CD14-positive monocyte (primary cell): ENCODE measurements around the gene SMARCD1. TPM values are rescaled to one million over a fixed set of nuclear protein-coding genes. Genes with fewer than 3 reads are reported as not detected.
A peak's percentile ranks its signal among the peaks of the same experiment; 100 is the strongest.

Experiments used
- DNase-seq, 3 donors: peaks; one replicate each; pipeline ENCODE4 v3.0.0-alpha.2; 2011 to 2022
- H2AFZ ChIP-seq: 2 replicates; pipeline ENCODE4 v1.6.0; 2012; ENCODE audit warnings: mild to moderate bottlenecking, low read depth, low read length, inconsistent platforms; ENCODE audit not compliant: insufficient read depth, poor library complexity, severe bottlenecking
- H3K27ac ChIP-seq, 2 donors: 1 replicate in 1 of 2; 2 replicates in 1 of 2; pipeline ENCODE4 v1.5.1; 2012 to 2013; ENCODE audit warnings: low read length in 2 of 2, control low read depth in 1 of 2, inconsistent platforms in 1 of 2, low read depth in 1 of 2, mild to moderate bottlenecking in 1 of 2
- H3K27me3 ChIP-seq, 2 donors: one replicate each; pipeline versions ENCODE4 v1.6.0 to v1.6.1; 2011 to 2013; ENCODE audit warnings: low read length in 2 of 2; ENCODE audit not compliant: control insufficient read depth in 2 of 2, insufficient read depth in 2 of 2
- H3K36me3 ChIP-seq, 2 donors: replicated peaks in 1 of 2; 1 replicate in 1 of 2; 2 replicates in 1 of 2; pipeline versions ENCODE4 v1.5.1 to v1.6.1; 2012 to 2013; ENCODE audit warnings: low read length in 2 of 2, control low read depth in 1 of 2, inconsistent platforms in 1 of 2, mild to moderate bottlenecking in 1 of 2; ENCODE audit not compliant: insufficient read depth in 2 of 2, control insufficient read depth in 1 of 2
- H3K4me1 ChIP-seq, 2 donors: 1 replicate in 1 of 2; 2 replicates in 1 of 2; pipeline versions ENCODE4 v1.5.1 to v1.6.1; 2012 to 2013; ENCODE audit warnings: low read length in 2 of 2, control low read depth in 1 of 2, inconsistent platforms in 1 of 2, mild to moderate bottlenecking in 1 of 2, moderate library complexity in 1 of 2; ENCODE audit not compliant: insufficient read depth in 2 of 2, control insufficient read depth in 1 of 2
- H3K4me2 ChIP-seq: replicated peaks from 2 replicates; pipeline ENCODE3; 2012; ENCODE audit warnings: low read length, moderate library complexity, mild to moderate bottlenecking; ENCODE audit not compliant: poor library complexity, severe bottlenecking; ENCODE audit errors: extremely low read depth
- H3K4me3 ChIP-seq, 3 experiments: fragments of 200-600 bp in 1 of 3; sonication (generic) in 1 of 3; replicated peaks in 1 of 3; 1 replicate in 2 of 3; 2 replicates in 1 of 3; pipeline ENCODE4 v1.5.1; 2011 to 2013; ENCODE audit warnings: low read length in 3 of 3, mild to moderate bottlenecking in 3 of 3, control low read depth in 2 of 3, low read depth in 2 of 3, inconsistent platforms in 1 of 3, moderate library complexity in 1 of 3
- H3K79me2 ChIP-seq: 2 replicates; pipeline ENCODE4 v1.6.0; 2012; ENCODE audit warnings: mild to moderate bottlenecking, control low read depth, inconsistent platforms, low read length, moderate library complexity; ENCODE audit not compliant: insufficient read depth
- H3K9ac ChIP-seq: 2 replicates; pipeline ENCODE4 v1.6.0; 2017; ENCODE audit warnings: low read length, mild to moderate bottlenecking; ENCODE audit not compliant: insufficient read depth, poor library complexity, severe bottlenecking
- H3K9me3 ChIP-seq, 2 donors: replicated peaks in 1 of 2; 1 replicate in 1 of 2; 2 replicates in 1 of 2; pipeline versions ENCODE4 v1.5.1 to v1.6.1; 2012 to 2013; ENCODE audit warnings: low read length in 2 of 2, control low read depth in 1 of 2; ENCODE audit not compliant: control insufficient read depth in 1 of 2, insufficient read depth in 1 of 2
- H4K20me1 ChIP-seq: 2 replicates; pipeline ENCODE4 v1.6.0; 2012; ENCODE audit warnings: mild to moderate bottlenecking, low read length, control low read depth, moderate library complexity; ENCODE audit not compliant: insufficient read depth
- H3K27ac Mint-ChIP-seq, 7 donors: one replicate each; pipeline ENCODE4 v1.8.0; 2020; ENCODE audit warnings: mild to moderate bottlenecking in 7 of 7, mixed read lengths in 7 of 7, moderate library complexity in 6 of 7, inconsistent platforms in 2 of 7
- H3K27me3 Mint-ChIP-seq, 3 donors: one replicate each; pipeline ENCODE4 v1.8.0; 2021 to 2022; ENCODE audit warnings: low read depth in 3 of 3, mild to moderate bottlenecking in 3 of 3, mixed read lengths in 3 of 3, moderate library complexity in 3 of 3, inconsistent platforms in 1 of 3
- H3K36me3 Mint-ChIP-seq, 2 donors: one replicate each; pipeline ENCODE4 v1.8.0; 2020; ENCODE audit warnings: mixed read lengths in 2 of 2, inconsistent platforms in 1 of 2, mild to moderate bottlenecking in 1 of 2
- H3K4me1 Mint-ChIP-seq: one replicate; pipeline ENCODE4 v1.8.0; 2020; ENCODE audit warnings: mild to moderate bottlenecking, mixed read lengths
- H3K4me3 Mint-ChIP-seq, 2 donors: one replicate each; pipeline ENCODE4 v1.8.0; 2020; ENCODE audit warnings: mild to moderate bottlenecking in 2 of 2, mixed read lengths in 2 of 2, moderate library complexity in 1 of 2
- H3K9me3 Mint-ChIP-seq, 7 donors: one replicate each; pipeline ENCODE4 v1.8.0; 2020 to 2022; ENCODE audit warnings: mixed read lengths in 7 of 7, mild to moderate bottlenecking in 6 of 7, moderate library complexity in 6 of 7, inconsistent platforms in 2 of 7
- WGBS: methylation state at CpG from one replicate; pipeline ENCODE4 v1.1.5; 2013; ENCODE audit warnings: missing lambda C conversion rate; ENCODE audit not compliant: insufficient coverage; 5-methylcytosine and 5-hydroxymethylcytosine counted together
- intact Hi-C, 2 donors: fragments of 100-400 bp; cut with micrococcal nuclease; formaldehyde crosslinking; loops; one replicate each; pipeline versions ENCODE4 v1.15.0 to v1.15.1; 2023
- polyA plus RNA-seq, 3 donors: library from polyadenylated mRNA; depleted of rRNA in 1 of 3; unstranded in 2 of 3; stranded (reverse) in 1 of 3; fragments of 300-500 nt in 2 of 3; fragments of >200 nt in 1 of 3; fragmentation: Illumina TruSeq in 2 of 3; gene quantifications; 1 replicate in 2 of 3; 2 replicates in 1 of 3; pipeline ENCODE4 v1.2.3, GENCODE V29; 2012 to 2021
- TF ChIP-seq, protein P1 (sequence below): fragments of 200-600 bp; IDR thresholded peaks from one replicate; pipeline ENCODE4 v1.8.0; 2022; ENCODE audit warnings: antibody characterized with exemption, mild to moderate bottlenecking

Gene SMARCD1
- polyA plus RNA-seq, 3 donors: 3.7 to 41.9 (median 7.8) TPM

GRCh38 chr12:50090391-50090790 lies 5.2 kb downstream of the SMARCD1 start:
- Mint-ChIP-seq H3K36me3 (peaks cover 73 to 81% of the 10 kb centered on the region in 2 donors), H3K4me1 (peaks cover 19% of the 10 kb centered on the region), H3K9me3 (no peaks in the 10 kb centered on the region), H3K27me3 (peaks cover 0 to 2% (median 1%) of the 10 kb centered on the region in 3 donors), H3K27ac (peak overlapping the region in 1 of 7 donors; percentile 26), H3K4me3 (no peak overlapping the region)
- Histone ChIP-seq H3K4me1 (peaks cover 6 to 8% of the 10 kb centered on the region in 2 donors), H3K79me2 (peaks cover 8% of the 10 kb centered on the region), H2AFZ (no peak overlapping the region), H3K4me3 (no peak overlapping the region), H3K9me3 (no peaks in the 10 kb centered on the region), H3K36me3 (peaks cover 62 to 84% of the 10 kb centered on the region in 2 donors), H3K4me2 (no peak overlapping the region), H3K27me3 (no peaks in the 10 kb centered on the region), H4K20me1 (no peaks in the 10 kb centered on the region), H3K27ac (no peak overlapping the region), H3K9ac (no peak overlapping the region)
- WGBS: 100% methylated on average over 1 of the region's 5 CpGs
- intact Hi-C loops: no loop called here
- DNase-seq: no peak
- TF ChIP-seq, protein P1, sequence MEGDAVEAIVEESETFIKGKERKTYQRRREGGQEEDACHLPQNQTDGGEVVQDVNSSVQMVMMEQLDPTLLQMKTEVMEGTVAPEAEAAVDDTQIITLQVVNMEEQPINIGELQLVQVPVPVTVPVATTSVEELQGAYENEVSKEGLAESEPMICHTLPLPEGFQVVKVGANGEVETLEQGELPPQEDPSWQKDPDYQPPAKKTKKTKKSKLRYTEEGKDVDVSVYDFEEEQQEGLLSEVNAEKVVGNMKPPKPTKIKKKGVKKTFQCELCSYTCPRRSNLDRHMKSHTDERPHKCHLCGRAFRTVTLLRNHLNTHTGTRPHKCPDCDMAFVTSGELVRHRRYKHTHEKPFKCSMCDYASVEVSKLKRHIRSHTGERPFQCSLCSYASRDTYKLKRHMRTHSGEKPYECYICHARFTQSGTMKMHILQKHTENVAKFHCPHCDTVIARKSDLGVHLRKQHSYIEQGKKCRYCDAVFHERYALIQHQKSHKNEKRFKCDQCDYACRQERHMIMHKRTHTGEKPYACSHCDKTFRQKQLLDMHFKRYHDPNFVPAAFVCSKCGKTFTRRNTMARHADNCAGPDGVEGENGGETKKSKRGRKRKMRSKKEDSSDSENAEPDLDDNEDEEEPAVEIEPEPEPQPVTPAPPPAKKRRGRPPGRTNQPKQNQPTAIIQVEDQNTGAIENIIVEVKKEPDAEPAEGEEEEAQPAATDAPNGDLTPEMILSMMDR: no peak

DNA sequence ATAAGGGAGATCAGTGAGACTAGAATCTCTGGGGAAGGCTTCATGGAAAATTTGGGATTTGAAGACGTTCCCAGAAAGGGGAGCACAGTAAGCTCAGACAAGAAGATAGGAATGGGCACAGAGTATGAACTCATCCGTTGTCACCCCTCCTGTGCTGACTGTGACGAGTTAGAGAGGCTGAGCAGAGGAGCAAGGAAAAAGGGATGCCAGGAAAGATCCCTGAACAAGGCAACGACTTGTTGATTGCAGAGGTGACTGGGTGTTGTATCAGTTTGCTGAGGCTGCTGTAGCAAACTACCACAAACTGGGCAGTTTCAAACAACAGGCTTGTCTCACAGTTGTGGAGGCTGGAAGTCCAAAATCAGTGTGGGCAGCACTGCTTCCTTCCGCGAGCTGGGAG lies 12.8 kb downstream of the SMARCD1 start:
- H3K36me3 Mint-ChIP-seq: peaks cover 77 to 88% of the 10 kb centered on the region in 2 donors
- no peaks in the 10 kb centered on the region for H3K79me2 ChIP-seq
- WGBS: 100% methylated on average over 4 of the region's 6 CpGs

More for the DNA sequence above, 12.8 kb downstream of the SMARCD1 start:
- intact Hi-C loops: no loop called here
- Histone ChIP-seq H3K4me1 (no peaks in the 10 kb centered on the region), H3K4me2 (no peak overlapping the region), H3K4me3 (no peak overlapping the region), H3K27ac (no peak overlapping the region), H3K27me3 (no peaks in the 10 kb centered on the region), H3K9ac (no peak overlapping the region), H4K20me1 (no peaks in the 10 kb centered on the region), H2AFZ (no peak overlapping the region), H3K36me3 (peaks cover 67 to 87% of the 10 kb centered on the region in 2 donors), H3K9me3 (no peaks in the 10 kb centered on the region)
- DNase-seq: no peak
- TF ChIP-seq, protein P1: no peak
- no peak overlapping the region for H3K27ac Mint-ChIP-seq
- H3K27me3 Mint-ChIP-seq: no peaks in the 10 kb centered on the region
- no peaks in the 10 kb centered on the region for H3K4me1 Mint-ChIP-seq
- H3K9me3 Mint-ChIP-seq: no peaks in the 10 kb centered on the region
- H3K4me3 Mint-ChIP-seq: no peak overlapping the region
